Coronary artery (tissue), 2 donors: ENCODE measurements around the gene FYN.
"Not testable (repeated sequence)": the region's sequence is repeated elsewhere in the genome, so short reads cannot be mapped to it uniquely, and the experiment has no call there.

ENCODE experiments used
- DNase-seq: peaks from one replicate; pipeline ENCODE4 v3.0.0-alpha.2; 2017; ENCODE audit warnings: low spot score
- H3K27ac ChIP-seq, 2 donors: fragments of 200-600 bp; sonication (generic); one replicate each; pipeline ENCODE4 v1.5.1; 2016 to 2019
- H3K4me3 ChIP-seq: fragments of 200-600 bp; sonication (generic); 2 replicates; pipeline ENCODE4 v1.5.1; 2016; ENCODE audit warnings: mild to moderate bottlenecking, moderate library complexity
- CTCF ChIP-seq: fragments of 200-600 bp; sonication (generic); IDR thresholded peaks from one replicate; pipeline ENCODE4 v1.5.1; 2019; ENCODE audit warnings: antibody characterized with exemption

FYN gene

DNA sequence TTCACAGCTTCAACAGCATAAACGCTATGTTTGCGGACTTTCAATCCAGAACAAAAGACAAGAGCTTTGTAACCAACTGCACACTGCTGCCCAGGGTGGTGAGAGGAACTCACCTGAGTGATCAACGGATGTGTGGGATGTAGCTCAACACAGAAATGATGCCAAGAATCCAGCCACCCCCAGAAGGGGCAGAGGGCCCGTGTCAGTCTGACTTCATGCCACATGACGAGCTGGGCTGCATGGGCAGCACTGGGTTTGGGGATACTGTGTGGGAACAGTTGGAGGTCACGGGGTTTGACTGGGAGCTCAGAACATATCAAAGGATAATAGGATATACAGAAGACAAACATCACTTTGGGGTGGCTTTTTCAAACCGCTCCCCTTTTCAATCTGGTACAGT, 188.2 kb downstream of the FYN start:
- no peak for DNase-seq
- Histone ChIP-seq H3K27ac (peak overlapping the region in 1 of 2 donors; percentile 71), H3K4me3 (no peak overlapping the region)
- no peak for TF ChIP-seq CTCF

GRCh38 chr6:111683749-111684267, 189.4 kb downstream of the FYN start:
- no peak for TF ChIP-seq CTCF
- Histone ChIP-seq H3K27ac (peak overlapping the region; percentile 29 to 86), H3K4me3 (no peak overlapping the region)
- DNase-seq: no peak

DNA sequence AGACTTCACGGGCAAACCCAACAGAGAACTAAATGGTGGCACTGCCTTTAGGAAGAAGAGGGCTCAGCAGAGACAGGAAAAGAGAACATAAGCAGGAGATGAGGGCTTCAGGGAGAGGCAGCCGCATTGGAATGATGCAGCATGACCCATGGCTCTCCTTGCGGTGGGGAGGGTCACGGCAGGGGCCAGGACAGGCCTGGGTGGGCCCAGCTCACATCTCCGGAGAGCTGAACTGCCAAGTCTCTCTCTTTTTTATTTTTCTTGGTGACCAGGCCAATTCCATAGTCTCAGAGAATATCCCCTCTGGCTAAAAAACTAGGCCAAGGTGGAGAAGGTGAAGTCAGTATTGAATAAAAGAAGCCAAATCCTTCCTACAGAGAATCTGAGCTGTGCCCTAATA, 190.1 kb downstream of the FYN start:
- Histone ChIP-seq H3K4me3 (no peak overlapping the region), H3K27ac (peak overlapping the region; percentile 29 to 82)
- TF ChIP-seq CTCF: no peak
- DNase-seq: no peak

GRCh38 chr6:111681860-111682259, 191.4 kb downstream of the FYN start:
- Histone ChIP-seq H3K27ac (peak overlapping the region in 1 of 2 donors; percentile 82), H3K4me3 (no peak overlapping the region)
- no peak for DNase-seq
- no peak for TF ChIP-seq CTCF

DNA sequence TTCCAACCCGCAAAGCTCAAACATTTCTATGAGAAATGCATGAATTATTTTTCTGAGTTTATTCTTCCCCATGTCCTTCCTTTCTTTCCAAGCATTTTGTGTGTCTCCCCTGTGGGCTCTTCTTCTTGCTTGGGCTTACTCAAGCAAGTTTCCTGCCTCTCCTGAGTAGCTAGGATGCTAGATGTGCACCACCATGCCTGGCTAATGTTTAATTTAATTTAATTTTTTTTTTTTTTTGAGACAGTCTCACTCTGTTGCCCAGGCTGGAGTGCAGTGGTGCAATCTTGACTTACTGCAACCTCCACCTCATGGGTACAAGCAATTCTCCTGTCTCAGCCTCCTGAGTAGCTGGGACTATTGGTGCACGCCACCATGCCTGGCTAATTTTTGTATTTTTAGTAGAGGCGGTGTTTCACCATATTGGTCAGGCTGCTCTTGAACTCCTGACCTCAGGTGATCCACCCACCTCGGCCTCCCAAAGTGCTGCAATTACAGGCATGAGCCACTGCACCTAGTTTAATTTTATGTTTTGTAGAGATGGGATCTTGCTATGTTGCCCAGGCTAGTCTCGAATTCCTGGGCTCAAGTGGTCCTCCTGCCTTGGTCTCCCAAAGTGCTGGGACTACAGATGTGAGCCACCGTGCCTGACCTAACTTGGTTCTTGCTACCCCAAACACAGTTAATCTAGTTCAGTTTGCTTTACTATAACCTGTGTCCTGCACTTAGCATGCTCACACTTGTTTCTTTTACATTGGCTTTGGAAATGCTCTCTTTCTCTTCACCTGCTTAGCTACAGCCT, 192.2 kb downstream of the FYN start:
- H3K4me3 ChIP-seq, DNase-seq: not testable (repeated sequence)
- H3K27ac ChIP-seq: peak overlapping the region in 1 of 2 donors; percentile 82

DNA sequence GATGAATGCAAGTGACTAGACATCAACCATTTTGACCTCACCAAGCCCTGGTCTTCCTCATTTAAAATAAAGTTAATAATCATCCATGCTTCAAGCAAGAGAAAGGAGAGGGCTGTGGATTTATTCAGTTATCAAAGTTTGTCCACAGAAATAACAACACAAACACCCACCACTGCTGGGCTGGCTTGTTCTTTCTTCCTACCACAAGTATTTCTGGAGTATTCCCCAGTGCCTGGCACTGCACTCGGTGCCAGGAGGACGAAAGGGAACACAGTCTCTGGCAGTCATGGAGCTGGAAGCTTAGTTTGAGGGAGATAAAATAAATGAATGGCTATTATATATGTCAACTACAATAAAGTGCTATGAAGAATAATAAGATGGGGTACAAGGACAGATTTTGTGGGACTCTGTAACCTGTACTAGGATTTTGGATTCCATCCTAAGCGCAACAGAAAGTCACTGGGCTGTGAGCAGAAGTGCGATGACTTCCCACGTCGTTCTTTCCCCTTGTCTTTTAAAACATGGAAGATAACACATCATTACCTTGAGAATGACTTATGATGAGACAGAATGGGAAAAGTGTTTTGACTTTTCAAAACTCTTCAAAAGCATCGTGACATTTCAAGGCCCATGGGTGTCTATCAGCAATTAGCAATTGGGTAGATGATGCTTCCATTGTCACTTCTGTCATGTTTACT, 193.1 kb downstream of the FYN start:
- no peak for TF ChIP-seq CTCF
- Histone ChIP-seq H3K4me3 (no peak overlapping the region), H3K27ac (peak overlapping the region in 1 of 2 donors; percentile 25)
- no peak for DNase-seq

- TF ChIP-seq CTCF: no peak
- H3K27ac ChIP-seq: peak overlapping the region in 1 of 2 donors; percentile 25
- DNase-seq: no peak
- H3K4me3 ChIP-seq: no peak overlapping the region
Observed at GRCh38 chr6:111679126-111679858, 194.0 kb downstream of the FYN start.
